ENCODE data around the gene SMARCA2. TPM values are rescaled to one million over a fixed set of nuclear protein-coding genes. Genes with fewer than 3 reads are reported as not detected.
A peak's percentile ranks its signal among the peaks of the same experiment; 100 is the strongest.

SMARCA2 gene
- total and polyA plus RNA-seq, 10 of the 15 experiments (the other 5 are each of a cell fraction or from before 2014, with no cell fraction given): 100 to 392 (median 204) TPM

DNA sequence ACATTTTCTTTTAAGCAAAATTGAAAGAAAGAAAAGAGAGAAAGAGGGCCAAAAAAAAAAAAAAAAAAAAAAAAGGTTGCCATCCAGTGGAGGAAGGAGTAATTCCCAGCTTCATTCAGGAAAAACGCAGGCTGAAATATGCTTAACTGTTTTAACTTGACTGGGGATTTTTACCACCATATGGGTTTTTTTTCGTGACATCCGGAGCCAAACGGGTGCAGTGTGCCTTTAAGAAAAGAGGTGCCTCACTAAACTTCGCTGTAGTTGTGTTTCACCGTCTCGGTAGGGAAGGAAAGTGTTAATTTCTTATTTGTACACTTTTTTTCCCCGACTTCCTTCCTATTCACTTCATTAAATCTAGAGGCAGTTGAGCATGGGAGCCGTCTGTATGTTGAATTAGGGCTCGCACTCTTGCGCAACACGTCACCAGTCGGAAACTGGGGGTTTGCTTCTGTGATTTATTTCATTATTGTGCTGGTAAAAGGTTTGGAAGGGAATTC is 143.0 kb downstream of the SMARCA2 start:
- peak; percentile 39 for DNase-seq (ENCODE audit: low read depth, low spot score)
- Histone ChIP-seq H3K4me2 (ENCODE audit: control insufficient read depth, insufficient read depth) (peak overlapping the region; percentile 95), H3K9ac (ENCODE audit: control insufficient read depth, insufficient read depth, low read length) (peak overlapping the region; percentile 80), H3K36me3 (ENCODE audit: control insufficient read depth in 2 of 2, insufficient read depth in 2 of 2, low read length in 1 of 2) (peaks cover 2 to 14% of the 10 kb centered on the region in 2 experiments; a peak in 3 of 4 replicates), H3K79me2 (ENCODE audit: control insufficient read depth, insufficient read depth, low read length) (peaks cover 85% of the 10 kb centered on the region), H4K20me1 (ENCODE audit: control insufficient read depth, insufficient read depth) (no peaks in the 10 kb centered on the region), H3K4me1 (ENCODE audit: control insufficient read depth, insufficient read depth, low read length) (peaks cover 8% of the 10 kb centered on the region; the same call in 1 of the 2 replicates), H3K4me3 (peak overlapping the region; percentile 79), H3K27me3 (replicated peaks in 1 of 2; ENCODE audit: control insufficient read depth in 2 of 2, insufficient read depth in 2 of 2, low read length in 1 of 2) (no peaks in the 10 kb centered on the region), H3K9me3 (replicated peaks; ENCODE audit: control insufficient read depth, insufficient read depth, low read length) (no peaks in the 10 kb centered on the region; the same call in 2 of the 3 replicates), H3K27ac (ENCODE audit: control insufficient read depth, insufficient read depth) (peak overlapping the region; percentile 75), H2AFZ (ENCODE audit: control insufficient read depth, low read depth, low read length) (peak overlapping the region; percentile 57)
- RAD21 ChIA-PET (ENCODE audit: unreplicated experiment): interaction anchor here (0.6 to 1.3 kb wide), 8 partner anchors 15 to 686 kb away, joined by 3 to 5 read pairs (median 4); partner anchors contain the start of gene PUM3
- in situ Hi-C loops (cut with MboI) (no loop called here), intact Hi-C loops (cut with micrococcal nuclease; ENCODE audit: unreplicated experiment) (loop anchor here (5.0 to 10.0 kb wide), 2 partner anchors 281 to 567 kb away; no protein-coding TSS in a partner anchor)
- CTCF ChIA-PET: interaction anchor here (1.5 to 3.7 kb wide), 2 partner anchors 26 to 570 kb away, joined by 5 to 14 read pairs; no protein-coding TSS in a partner anchor
- under 1% methylated on average over 13 of the region's 13 CpGs for WGBS (ENCODE audit: insufficient coverage, insufficient replicate concordance, low lambda C conversion rate, missing lambda C conversion rate)
- POLR2A ChIA-PET: interaction anchor here (0.6 to 1.3 kb wide), 4 partner anchors 9 to 686 kb away, joined by 3 to 12 read pairs (median 6); no protein-coding TSS in a partner anchor
- FAIRE-seq: no peak
- BruUV-seq (replicated peaks): no TSS peak
- SMC1A ChIA-PET (ENCODE audit: uncharacterized antibody, unreplicated experiment): interaction anchor here (1.5 to 2.5 kb wide), 3 partner anchors 26 to 103 kb away, joined by 4 to 9 read pairs (median 5); no protein-coding TSS in a partner anchor
- peak; percentile 78 for ATAC-seq
- TF ChIP-seq MXI1 (IDR thresholded peaks at IDR 0.05; ENCODE audit: low read depth, low read length) (no peak), GABPA (IDR thresholded peaks at IDR 0.05; ENCODE audit: low read depth) (0 out of 2 replicates have a peak, but pooled peaks have one; percentile 48), ATF7 (IDR thresholded peaks at IDR 0.05; ENCODE audit: low read depth) (peak; percentile 26; the same call in 1 of the 2 replicates), SIX5 (IDR thresholded peaks at IDR 0.05; ENCODE audit: low read depth, low read length, severe bottlenecking) (no peak), MLLT1 (IDR thresholded peaks at IDR 0.05) (no peak), PKNOX1 (IDR thresholded peaks at IDR 0.05) (no peak), LARP7 (IDR thresholded peaks at IDR 0.05) (no peak), E2F4 (IDR thresholded peaks at IDR 0.05; ENCODE audit: low read depth, low read length) (no peak), RAD51 (IDR thresholded peaks at IDR 0.05) (no peak)
- TF ChIP-seq, protein P1, sequence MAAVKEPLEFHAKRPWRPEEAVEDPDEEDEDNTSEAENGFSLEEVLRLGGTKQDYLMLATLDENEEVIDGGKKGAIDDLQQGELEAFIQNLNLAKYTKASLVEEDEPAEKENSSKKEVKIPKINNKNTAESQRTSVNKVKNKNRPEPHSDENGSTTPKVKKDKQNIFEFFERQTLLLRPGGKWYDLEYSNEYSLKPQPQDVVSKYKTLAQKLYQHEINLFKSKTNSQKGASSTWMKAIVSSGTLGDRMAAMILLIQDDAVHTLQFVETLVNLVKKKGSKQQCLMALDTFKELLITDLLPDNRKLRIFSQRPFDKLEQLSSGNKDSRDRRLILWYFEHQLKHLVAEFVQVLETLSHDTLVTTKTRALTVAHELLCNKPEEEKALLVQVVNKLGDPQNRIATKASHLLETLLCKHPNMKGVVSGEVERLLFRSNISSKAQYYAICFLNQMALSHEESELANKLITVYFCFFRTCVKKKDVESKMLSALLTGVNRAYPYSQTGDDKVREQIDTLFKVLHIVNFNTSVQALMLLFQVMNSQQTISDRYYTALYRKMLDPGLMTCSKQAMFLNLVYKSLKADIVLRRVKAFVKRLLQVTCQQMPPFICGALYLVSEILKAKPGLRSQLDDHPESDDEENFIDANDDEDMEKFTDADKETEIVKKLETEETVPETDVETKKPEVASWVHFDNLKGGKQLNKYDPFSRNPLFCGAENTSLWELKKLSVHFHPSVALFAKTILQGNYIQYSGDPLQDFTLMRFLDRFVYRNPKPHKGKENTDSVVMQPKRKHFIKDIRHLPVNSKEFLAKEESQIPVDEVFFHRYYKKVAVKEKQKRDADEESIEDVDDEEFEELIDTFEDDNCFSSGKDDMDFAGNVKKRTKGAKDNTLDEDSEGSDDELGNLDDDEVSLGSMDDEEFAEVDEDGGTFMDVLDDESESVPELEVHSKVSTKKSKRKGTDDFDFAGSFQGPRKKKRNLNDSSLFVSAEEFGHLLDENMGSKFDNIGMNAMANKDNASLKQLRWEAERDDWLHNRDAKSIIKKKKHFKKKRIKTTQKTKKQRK (IDR thresholded peaks at IDR 0.05; ENCODE audit: low read depth, low read length): no peak
- TF ChIP-seq, protein P2, sequence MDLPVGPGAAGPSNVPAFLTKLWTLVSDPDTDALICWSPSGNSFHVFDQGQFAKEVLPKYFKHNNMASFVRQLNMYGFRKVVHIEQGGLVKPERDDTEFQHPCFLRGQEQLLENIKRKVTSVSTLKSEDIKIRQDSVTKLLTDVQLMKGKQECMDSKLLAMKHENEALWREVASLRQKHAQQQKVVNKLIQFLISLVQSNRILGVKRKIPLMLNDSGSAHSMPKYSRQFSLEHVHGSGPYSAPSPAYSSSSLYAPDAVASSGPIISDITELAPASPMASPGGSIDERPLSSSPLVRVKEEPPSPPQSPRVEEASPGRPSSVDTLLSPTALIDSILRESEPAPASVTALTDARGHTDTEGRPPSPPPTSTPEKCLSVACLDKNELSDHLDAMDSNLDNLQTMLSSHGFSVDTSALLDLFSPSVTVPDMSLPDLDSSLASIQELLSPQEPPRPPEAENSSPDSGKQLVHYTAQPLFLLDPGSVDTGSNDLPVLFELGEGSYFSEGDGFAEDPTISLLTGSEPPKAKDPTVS (IDR thresholded peaks at IDR 0.05; ENCODE audit: low read depth, low read length): no peak
- TF ChIP-seq, protein P3, sequence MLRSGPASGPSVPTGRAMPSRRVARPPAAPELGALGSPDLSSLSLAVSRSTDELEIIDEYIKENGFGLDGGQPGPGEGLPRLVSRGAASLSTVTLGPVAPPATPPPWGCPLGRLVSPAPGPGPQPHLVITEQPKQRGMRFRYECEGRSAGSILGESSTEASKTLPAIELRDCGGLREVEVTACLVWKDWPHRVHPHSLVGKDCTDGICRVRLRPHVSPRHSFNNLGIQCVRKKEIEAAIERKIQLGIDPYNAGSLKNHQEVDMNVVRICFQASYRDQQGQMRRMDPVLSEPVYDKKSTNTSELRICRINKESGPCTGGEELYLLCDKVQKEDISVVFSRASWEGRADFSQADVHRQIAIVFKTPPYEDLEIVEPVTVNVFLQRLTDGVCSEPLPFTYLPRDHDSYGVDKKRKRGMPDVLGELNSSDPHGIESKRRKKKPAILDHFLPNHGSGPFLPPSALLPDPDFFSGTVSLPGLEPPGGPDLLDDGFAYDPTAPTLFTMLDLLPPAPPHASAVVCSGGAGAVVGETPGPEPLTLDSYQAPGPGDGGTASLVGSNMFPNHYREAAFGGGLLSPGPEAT (IDR thresholded peaks at IDR 0.05; ENCODE audit: low read depth): peak; percentile 74

Measured in GM12878 (cell line).